K562 (cell line): Measurements from ENCODE around the gene TSPAN14. TPM values are rescaled to one million over a fixed set of nuclear protein-coding genes. Genes with fewer than 3 reads are reported as not detected.

ENCODE experiments used
- ATAC-seq: fragments of 200-7000 bp; cut with Tn5 transposase; 3 replicates; pipeline ENCODE4 v1.9.1; 2020; ENCODE audit warnings: moderate library complexity
- BruUV-seq: library from RNA; stranded (reverse); fragments of 400-500 nt; replicated peaks from 2 replicates; lab custom pipeline; 2021; lab: Mats Ljungman, UMichigan
- CTCF ChIA-PET: fragments of 300-600 bp; formaldehyde crosslinking; extraction: SDS; loops from one replicate; lab custom pipeline; 2021; ENCODE audit warnings: low intra/inter-chr PET ratio; lab: Yijun Ruan, JAX
- POLR2A ChIA-PET: fragments of 300-600, 350-650 bp; sonication (Branson Sonifier 250); formaldehyde crosslinking; extraction: SDS; loops from one replicate; lab custom pipeline; 2021; ENCODE audit warnings: antibody characterized with exemption, inconsistent platforms; lab: Yijun Ruan, JAX
- DNase-seq, 4 experiments: peaks; one replicate each; pipeline versions ENCODE4 v3.0.0 to v3.0.0-alpha.2; 2011 to 2018; ENCODE audit warnings: low spot score in 3 of 4, mixed read lengths in 3 of 4; ENCODE audit errors: extremely low read depth in 1 of 4
- FAIRE-seq: peaks from 2 replicates; lab custom pipeline; 2011; peaks lifted over from hg19 to GRCh38; lab: Jason Lieb, UNC
- H2AFZ ChIP-seq: 2 replicates; pipeline ENCODE4 v1.6.0; 2011; ENCODE audit warnings: low read depth, low read length, control low read depth, inconsistent platforms
- H3K27ac ChIP-seq: fragments of 200-600 bp; 3 replicates; pipeline ENCODE4 v1.8.0; 2011; ENCODE audit warnings: low read depth, mild to moderate bottlenecking, control low read depth, inconsistent platforms, low read length, moderate library complexity, mixed read lengths; ENCODE audit errors: extremely low read depth
- H3K27me3 ChIP-seq, 2 experiments: fragments of 300-600 bp in 1 of 2; 2 replicates in 1 of 2; 3 replicates in 1 of 2; pipeline versions ENCODE4 v1.6.0 to v1.8.0; 2011; ENCODE audit warnings: inconsistent platforms in 2 of 2, low read length in 2 of 2, mild to moderate bottlenecking in 1 of 2, mixed read lengths in 1 of 2, moderate library complexity in 1 of 2; ENCODE audit not compliant: control insufficient read depth in 2 of 2, insufficient read depth in 2 of 2
- H3K36me3 ChIP-seq: fragments of 300-600 bp; 3 replicates; pipeline ENCODE4 v1.8.0; 2011; ENCODE audit warnings: mild to moderate bottlenecking, low read length, inconsistent platforms; ENCODE audit not compliant: control insufficient read depth, insufficient read depth
- H3K4me1 ChIP-seq, 2 experiments: fragments of 200-600 bp in 1 of 2; replicated peaks in 1 of 2; 2 replicates in 1 of 2; 3 replicates in 1 of 2; pipeline versions ENCODE4 v1.5.1 to v1.8.0; 2011; ENCODE audit warnings: inconsistent platforms in 2 of 2, low read length in 2 of 2, mild to moderate bottlenecking in 1 of 2, mixed read lengths in 1 of 2, moderate library complexity in 1 of 2; ENCODE audit not compliant: control insufficient read depth in 2 of 2, insufficient read depth in 2 of 2
- H3K4me2 ChIP-seq: 2 replicates; pipeline ENCODE4 v1.6.1; 2011; ENCODE audit warnings: low read length, control low read depth, inconsistent platforms, mixed read lengths; ENCODE audit not compliant: insufficient read depth
- H3K4me3 ChIP-seq: fragments of 200-600 bp; sonication (generic), shearing (Covaris generic); 2 replicates; pipeline ENCODE4 v1.5.1; 2016; ENCODE audit warnings: control low read depth, inconsistent platforms
- H3K79me2 ChIP-seq: fragments of 200-600 bp; 3 replicates; pipeline ENCODE4 v1.8.0; 2011; ENCODE audit warnings: low read length, inconsistent platforms; ENCODE audit not compliant: control insufficient read depth, insufficient read depth
- H3K9ac ChIP-seq, 2 experiments: 2 replicates each; pipeline versions ENCODE4 v1.6.0 to v1.6.1; 2011; ENCODE audit warnings: low read depth in 2 of 2, low read length in 2 of 2, control low read depth in 1 of 2, inconsistent platforms in 1 of 2, mild to moderate bottlenecking in 1 of 2, mixed read lengths in 1 of 2; ENCODE audit not compliant: insufficient read depth in 1 of 2
- H3K9me1 ChIP-seq: one replicate; pipeline ENCODE4 v1.6.0; 2011; ENCODE audit warnings: inconsistent platforms, mild to moderate bottlenecking, low read length, moderate library complexity; ENCODE audit not compliant: control insufficient read depth, insufficient read depth
- H3K9me3 ChIP-seq: replicated peaks from 2 replicates; pipeline ENCODE4 v1.5.1; 2011; ENCODE audit warnings: low read depth, low read length, inconsistent platforms; ENCODE audit not compliant: control insufficient read depth, insufficient read depth
- H4K20me1 ChIP-seq: replicated peaks from 2 replicates; pipeline ENCODE4 v1.6.1; 2011; ENCODE audit warnings: low read length, inconsistent platforms, mixed read lengths; ENCODE audit not compliant: control insufficient read depth, insufficient read depth
- ARID4B ChIP-seq: sonication (generic); formaldehyde crosslinking; IDR thresholded peaks from 2 replicates; pipeline ENCODE4 v1.8.0; 2022; ENCODE audit warnings: mild to moderate bottlenecking, missing genetic modification reagents
- GTF2A2 ChIP-seq: IDR thresholded peaks from 2 replicates; pipeline ENCODE4 v1.6.1; 2016; ENCODE audit warnings: mild to moderate bottlenecking, missing genetic modification characterization, missing compliant biosample characterization
- KDM2B ChIP-seq: fragments of 250-450 bp; sonication (Bioruptor Pico); IDR thresholded peaks from 2 replicates; pipeline ENCODE4 v1.8.0; 2021; ENCODE audit warnings: mild to moderate bottlenecking, moderate library complexity
- MAX ChIP-seq: sonication (generic); formaldehyde crosslinking; IDR thresholded peaks from 2 replicates; pipeline ENCODE4 v1.9.0; 2022; ENCODE audit warnings: mild to moderate bottlenecking, missing genetic modification reagents
- U2AF2 ChIP-seq: fragments of 200-400 bp; formaldehyde crosslinking; optimal IDR thresholded peaks from 2 replicates; pipeline ENCODE3; 2017; ENCODE audit warnings: low read depth, mild to moderate bottlenecking, low read length
- ZNF384 ChIP-seq: IDR thresholded peaks from 2 replicates; pipeline ENCODE4 v1.6.1; 2012; ENCODE audit warnings: low read depth, low read length, improper control_type of control experiment
- ZNF431 ChIP-seq: sonication (generic); formaldehyde crosslinking; IDR thresholded peaks from 2 replicates; pipeline ENCODE4 v1.8.0; 2022; ENCODE audit warnings: mild to moderate bottlenecking, missing genetic modification reagents
- ZNF77 ChIP-seq: fragments of 250-450 bp; sonication (Bioruptor Pico); IDR thresholded peaks from 2 replicates; pipeline ENCODE4 v1.5.0; 2020
- WGBS: fragments of 100-300 bp; shearing (Covaris generic); methylation state at CpG from one replicate; pipeline ENCODE4 v1.1.6; 2016; ENCODE audit warnings: low coverage, mixed read lengths; ENCODE audit not compliant: insufficient coverage; ENCODE audit errors: missing lambda C conversion rate; 5-methylcytosine and 5-hydroxymethylcytosine counted together
- in situ Hi-C: fragments of 300-500 bp; cut with MboI; formaldehyde crosslinking; loops from 4 replicates; pipeline ENCODE4 v1.15.0; 2018; ENCODE audit warnings: inconsistent platforms, mixed read lengths
- intact Hi-C: fragments of 100-400 bp; cut with micrococcal nuclease; formaldehyde crosslinking; loops from 2 replicates; pipeline ENCODE4 v1.14.2; 2022
- polyA plus RNA-seq, 8 experiments: library from polyadenylated mRNA; depleted of rRNA in 4 of 8; stranded (reverse) in 5 of 8; unstranded in 3 of 8; fragments of >200 nt; fragmentation: Nextera tagmentation in 2 of 8; fragmentation: Illumina TruSeq in 1 of 8; extraction: Ambion mirVana in 2 of 8; extraction: Trizol in 1 of 8; gene quantifications; 2 replicates each; pipeline versions ENCODE4 v1.2.1 to v1.2.3, GENCODE V29; 2011 to 2014; ENCODE audit warnings: inconsistent platforms in 1 of 8, missing spikeins in 1 of 8
- total RNA-seq, 7 experiments: library from RNA; depleted of rRNA in 6 of 7; stranded (reverse); fragments of >200 nt in 6 of 7; fragmentation: Illumina TruSeq in 2 of 7; extraction: Trizol in 2 of 7; gene quantifications; 2 replicates each; pipeline versions ENCODE4 v1.2.1 to v1.2.3, GENCODE V29; 2011 to 2021; ENCODE audit warnings: low replicate concordance in 1 of 7
- TF ChIP-seq, protein P1 (sequence below): fragments of 250-450 bp; sonication (Bioruptor Pico); IDR thresholded peaks from 2 replicates; pipeline ENCODE4 v1.8.0; 2022; ENCODE audit warnings: inconsistent platforms, mild to moderate bottlenecking, moderate library complexity, borderline replicate concordance

The TSPAN14 gene
- total and polyA plus RNA-seq, 9 of the 15 experiments (the other 6 are each of a cell fraction or from before 2014, with no cell fraction given), result 5.8 to 92.9 (median 23.3) TPM

DNA sequence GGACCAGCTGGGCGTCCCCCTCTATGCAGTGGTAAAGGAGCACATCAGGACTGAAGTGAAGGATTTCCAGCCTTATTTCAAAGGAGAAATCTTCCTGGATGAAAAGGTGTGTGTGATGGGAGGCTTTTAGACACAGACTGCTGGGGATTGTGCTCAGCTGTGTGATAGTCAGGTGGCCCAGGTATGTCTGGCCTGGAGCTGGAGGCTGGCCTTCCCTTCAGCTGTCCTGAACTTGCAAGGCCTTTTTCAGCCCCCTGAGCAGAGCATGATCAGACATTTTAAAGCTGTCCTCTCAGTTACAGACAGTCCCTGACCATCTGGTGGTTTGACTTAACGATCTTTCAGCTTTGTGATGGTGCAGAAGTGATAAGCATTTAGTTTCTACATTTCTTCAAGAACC, 28.2 kb upstream of the TSPAN14 start (continued):
- TF ChIP-seq ARID4B (CRISPR knock-in tag), result no peak

- Histone ChIP-seq H3K9me1 (no peaks in the 10 kb centered on the region), H4K20me1 (no peaks in the 10 kb centered on the region), H3K27ac (no peak overlapping the region), H2AFZ (no peak overlapping the region), H3K4me3 (no peak overlapping the region), H3K4me2 (no peak overlapping the region), H3K27me3 (peaks cover 5 to 22% of the 10 kb centered on the region in 2 experiments; a peak in 2 of 5 replicates), H3K9me3 (no peaks in the 10 kb centered on the region), H3K36me3 (no peaks in the 10 kb centered on the region), H3K4me1 (no peaks in the 10 kb centered on the region), H3K9ac (no peak overlapping the region), H3K79me2 (no peaks in the 10 kb centered on the region)
- ChIA-PET POLR2A (no interaction called here), CTCF (interaction anchor here (0.5 kb wide), 1 partner anchor 57 kb away, joined by 3 read pairs; no protein-coding TSS in a partner anchor)
- in situ Hi-C loops (no loop called here), intact Hi-C loops (no loop called here)
- no peak for ATAC-seq
- WGBS, result 2% methylated on average over 2 of the region's 2 CpGs
- no peak for FAIRE-seq
- no TSS peak for BruUV-seq
- no peak for DNase-seq
- TF ChIP-seq ZNF77 (CRISPR knock-in tag), result no peak
- TF ChIP-seq KDM2B (CRISPR knock-in tag), result no peak
- no peak for TF ChIP-seq ZNF384
- TF ChIP-seq U2AF2, result no peak
- no peak for TF ChIP-seq MAX (CRISPR knock-in tag)
- no peak for TF ChIP-seq ZNF431
- TF ChIP-seq, protein P1, sequence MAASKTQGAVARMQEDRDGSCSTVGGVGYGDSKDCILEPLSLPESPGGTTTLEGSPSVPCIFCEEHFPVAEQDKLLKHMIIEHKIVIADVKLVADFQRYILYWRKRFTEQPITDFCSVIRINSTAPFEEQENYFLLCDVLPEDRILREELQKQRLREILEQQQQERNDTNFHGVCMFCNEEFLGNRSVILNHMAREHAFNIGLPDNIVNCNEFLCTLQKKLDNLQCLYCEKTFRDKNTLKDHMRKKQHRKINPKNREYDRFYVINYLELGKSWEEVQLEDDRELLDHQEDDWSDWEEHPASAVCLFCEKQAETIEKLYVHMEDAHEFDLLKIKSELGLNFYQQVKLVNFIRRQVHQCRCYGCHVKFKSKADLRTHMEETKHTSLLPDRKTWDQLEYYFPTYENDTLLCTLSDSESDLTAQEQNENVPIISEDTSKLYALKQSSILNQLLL (CRISPR knock-in tag), result no peak
- no peak for TF ChIP-seq GTF2A2
These were observed 26.6 kb upstream of the TSPAN14 start for GRCh38 chr10:80427541-80427940.
